ENCODE results near the gene DEDD2.

DNA sequence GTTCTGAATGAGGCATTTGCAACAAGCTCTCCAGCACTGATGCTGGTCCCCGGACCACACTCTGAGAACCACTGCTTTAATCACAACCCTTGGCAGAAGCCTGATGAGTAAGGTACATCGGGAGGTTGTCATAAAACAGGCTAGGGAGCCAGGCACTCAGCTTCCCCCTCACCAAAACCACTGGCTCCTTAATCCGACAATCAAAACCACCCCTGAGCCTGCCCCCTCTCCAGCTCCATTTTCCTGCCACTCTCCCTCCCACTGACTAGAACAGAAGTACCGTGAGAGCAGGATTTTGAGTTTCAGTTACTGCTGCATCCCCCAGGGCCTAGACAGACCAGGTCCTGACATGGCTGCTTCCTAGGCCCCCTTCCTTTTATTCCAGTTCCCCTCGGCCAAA is 17.7 kb upstream of the DEDD2 start:
- TF ChIP-seq, protein P1, sequence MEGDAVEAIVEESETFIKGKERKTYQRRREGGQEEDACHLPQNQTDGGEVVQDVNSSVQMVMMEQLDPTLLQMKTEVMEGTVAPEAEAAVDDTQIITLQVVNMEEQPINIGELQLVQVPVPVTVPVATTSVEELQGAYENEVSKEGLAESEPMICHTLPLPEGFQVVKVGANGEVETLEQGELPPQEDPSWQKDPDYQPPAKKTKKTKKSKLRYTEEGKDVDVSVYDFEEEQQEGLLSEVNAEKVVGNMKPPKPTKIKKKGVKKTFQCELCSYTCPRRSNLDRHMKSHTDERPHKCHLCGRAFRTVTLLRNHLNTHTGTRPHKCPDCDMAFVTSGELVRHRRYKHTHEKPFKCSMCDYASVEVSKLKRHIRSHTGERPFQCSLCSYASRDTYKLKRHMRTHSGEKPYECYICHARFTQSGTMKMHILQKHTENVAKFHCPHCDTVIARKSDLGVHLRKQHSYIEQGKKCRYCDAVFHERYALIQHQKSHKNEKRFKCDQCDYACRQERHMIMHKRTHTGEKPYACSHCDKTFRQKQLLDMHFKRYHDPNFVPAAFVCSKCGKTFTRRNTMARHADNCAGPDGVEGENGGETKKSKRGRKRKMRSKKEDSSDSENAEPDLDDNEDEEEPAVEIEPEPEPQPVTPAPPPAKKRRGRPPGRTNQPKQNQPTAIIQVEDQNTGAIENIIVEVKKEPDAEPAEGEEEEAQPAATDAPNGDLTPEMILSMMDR (IDR thresholded peaks at IDR 0.05), result no peak
- no peak for TF ChIP-seq POLR2A (IDR thresholded peaks at IDR 0.05)

Data from thyroid gland (tissue), 4 donors.